ENCODE measurements around the gene HIGD1B. TPM values are rescaled to one million over a fixed set of nuclear protein-coding genes. Genes with fewer than 3 reads are reported as not detected.
A peak's percentile ranks its signal among the peaks of the same experiment; 100 is the strongest.
"Not testable (repeated sequence)": the region's sequence is repeated elsewhere in the genome, so short reads cannot be mapped to it uniquely, and the experiment has no call there.

Gene HIGD1B
- polyA plus RNA-seq (ENCODE audit: insufficient read length in 3 of 3): 1 to 10 TPM in 2 of 3 donors, under 1 TPM in 1; 0.61 to 1.3 (median 1.1) TPM
- long read RNA-seq, donor 1: 0 reads
- long read RNA-seq, donor 2: 0 reads
- long read RNA-seq, donor 3, partial matches to known transcripts: 0 of 2 reads
- long read RNA-seq, donor 3, other reads (novel, unspliced or antisense): 0 of 2 reads
- long read RNA-seq, donor 4, partial matches to known transcripts: 0 of 1 reads
- long read RNA-seq, donor 4, other reads (novel, unspliced or antisense): 0 of 1 reads
- long read RNA-seq, donor 5: 0 reads
- long read RNA-seq, donor 6: 0 reads
- long read RNA-seq, donor 7, partial matches to known transcripts: 52 of 52 reads
- long read RNA-seq, donor 7, other reads (novel, unspliced or antisense): 0 of 52 reads
- long read RNA-seq, donor 8: 0 reads
- long read RNA-seq, donor 9, partial matches to known transcripts: 0 of 1 reads
- long read RNA-seq, donor 9, other reads (novel, unspliced or antisense): 0 of 1 reads
- long read RNA-seq, donor 10: 0 reads
- long read RNA-seq, donor 11: 0 reads
- long read RNA-seq, donor 12: 0 reads
- long read RNA-seq, donor 13: 0 reads
- long read RNA-seq, donor 14: 0 reads
- long read RNA-seq, donor 15, partial matches to known transcripts: 0 of 5 reads
- long read RNA-seq, donor 15, other reads (novel, unspliced or antisense): 5 of 5 reads
- long read RNA-seq, donor 16, partial matches to known transcripts: 112 of 131 reads
- long read RNA-seq, donor 16, other reads (novel, unspliced or antisense): 17 of 131 reads

GRCh38 chr17:44847586-44847985 lies at the start of gene HIGD1B:
HIGD1B (plus strand) TSS chr17:44847883; CDS start chr17:44848153, 270 bp downstream.
- DNase-seq (ENCODE audit: extremely low read depth in 1 of 11, low read depth in 9 of 11, low spot score in 4 of 11): no peak

GRCh38 chr17:44798356-44798755 lies 49.3 kb upstream of the HIGD1B start:
- DNase-seq (ENCODE audit: extremely low read depth in 1 of 11, low read depth in 9 of 11, low spot score in 4 of 11): no peak

GRCh38 chr17:44801880-44802279 lies 45.8 kb upstream of the HIGD1B start:
- no peak for DNase-seq (ENCODE audit: extremely low read depth in 1 of 11, low read depth in 9 of 11, low spot score in 4 of 11)

GRCh38 chr17:44804302-44805089 lies 43.2 kb upstream of the HIGD1B start:
- DNase-seq (ENCODE audit: extremely low read depth in 1 of 11, low read depth in 9 of 11, low spot score in 4 of 11): no peak

GRCh38 chr17:44807093-44807816 lies 40.4 kb upstream of the HIGD1B start:
- no peak for DNase-seq (ENCODE audit: extremely low read depth in 1 of 11, low read depth in 9 of 11, low spot score in 4 of 11)

- DNase-seq (ENCODE audit: extremely low read depth in 1 of 11, low read depth in 9 of 11, low spot score in 4 of 11): peak in 2 of 11 donors; percentile 22 to 23
Observed at GRCh38 chr17:44807817-44808155, 39.9 kb upstream of the HIGD1B start.

- DNase-seq (ENCODE audit: extremely low read depth in 1 of 11, low read depth in 9 of 11, low spot score in 4 of 11): no peak
Observed at GRCh38 chr17:44808156-44808555, 39.5 kb upstream of the HIGD1B start.

GRCh38 chr17:44808656-44809388 lies 38.9 kb upstream of the HIGD1B start:
- not testable (repeated sequence) for DNase-seq (ENCODE audit: extremely low read depth in 1 of 11, low read depth in 9 of 11, low spot score in 4 of 11)

GRCh38 chr17:44812263-44812662 lies 35.4 kb upstream of the HIGD1B start:
- DNase-seq (ENCODE audit: extremely low read depth in 1 of 11, low read depth in 9 of 11, low spot score in 4 of 11): no peak

GRCh38 chr17:44818508-44818907 lies 29.2 kb upstream of the HIGD1B start:
- DNase-seq (ENCODE audit: extremely low read depth in 1 of 11, low read depth in 9 of 11, low spot score in 4 of 11): not testable (repeated sequence)

- DNase-seq (ENCODE audit: extremely low read depth in 1 of 11, low read depth in 9 of 11, low spot score in 4 of 11): peak in 1 of 11 donors; percentile 22
Observed at GRCh38 chr17:44820631-44821212, 27.0 kb upstream of the HIGD1B start.

GRCh38 chr17:44825236-44825635 lies 22.4 kb upstream of the HIGD1B start:
- DNase-seq (ENCODE audit: extremely low read depth in 1 of 11, low read depth in 9 of 11, low spot score in 4 of 11): not testable (repeated sequence)

- no peak for DNase-seq (ENCODE audit: extremely low read depth in 1 of 11, low read depth in 9 of 11, low spot score in 4 of 11)
Observed at GRCh38 chr17:44826123-44826790, 21.4 kb upstream of the HIGD1B start.

GRCh38 chr17:44827863-44828262 lies 19.8 kb upstream of the HIGD1B start:
- DNase-seq (ENCODE audit: extremely low read depth in 1 of 11, low read depth in 9 of 11, low spot score in 4 of 11): no peak

GRCh38 chr17:44828919-44829522 lies 18.7 kb upstream of the HIGD1B start:
- peak in 3 of 11 donors; percentile 20 to 44 (median 35) for DNase-seq (ENCODE audit: extremely low read depth in 1 of 11, low read depth in 9 of 11, low spot score in 4 of 11)

- DNase-seq (ENCODE audit: extremely low read depth in 1 of 11, low read depth in 9 of 11, low spot score in 4 of 11): peak in 4 of 11 donors; percentile 45 to 59 (median 54)
Observed at GRCh38 chr17:44829523-44830358, 17.9 kb upstream of the HIGD1B start, which contains the start of gene GJC1. GJC1 (minus strand) TSS chr17:44830287; CDS start chr17:44805817, 24,470 bp downstream.
